Raji (cell line): ENCODE measurements around the gene ARID3C.

Experiments used
- POLR2A ChIP-seq: IDR thresholded peaks from 2 replicates; pipeline ENCODE4 v1.6.1; 2011; ENCODE audit warnings: low read depth, low read length, control low read depth; ENCODE audit not compliant: insufficient read depth

Gene ARID3C, protein sequence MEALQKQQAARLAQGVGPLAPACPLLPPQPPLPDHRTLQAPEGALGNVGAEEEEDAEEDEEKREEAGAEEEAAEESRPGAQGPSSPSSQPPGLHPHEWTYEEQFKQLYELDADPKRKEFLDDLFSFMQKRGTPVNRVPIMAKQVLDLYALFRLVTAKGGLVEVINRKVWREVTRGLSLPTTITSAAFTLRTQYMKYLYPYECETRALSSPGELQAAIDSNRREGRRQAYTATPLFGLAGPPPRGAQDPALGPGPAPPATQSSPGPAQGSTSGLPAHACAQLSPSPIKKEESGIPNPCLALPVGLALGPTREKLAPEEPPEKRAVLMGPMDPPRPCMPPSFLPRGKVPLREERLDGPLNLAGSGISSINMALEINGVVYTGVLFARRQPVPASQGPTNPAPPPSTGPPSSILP

DNA sequence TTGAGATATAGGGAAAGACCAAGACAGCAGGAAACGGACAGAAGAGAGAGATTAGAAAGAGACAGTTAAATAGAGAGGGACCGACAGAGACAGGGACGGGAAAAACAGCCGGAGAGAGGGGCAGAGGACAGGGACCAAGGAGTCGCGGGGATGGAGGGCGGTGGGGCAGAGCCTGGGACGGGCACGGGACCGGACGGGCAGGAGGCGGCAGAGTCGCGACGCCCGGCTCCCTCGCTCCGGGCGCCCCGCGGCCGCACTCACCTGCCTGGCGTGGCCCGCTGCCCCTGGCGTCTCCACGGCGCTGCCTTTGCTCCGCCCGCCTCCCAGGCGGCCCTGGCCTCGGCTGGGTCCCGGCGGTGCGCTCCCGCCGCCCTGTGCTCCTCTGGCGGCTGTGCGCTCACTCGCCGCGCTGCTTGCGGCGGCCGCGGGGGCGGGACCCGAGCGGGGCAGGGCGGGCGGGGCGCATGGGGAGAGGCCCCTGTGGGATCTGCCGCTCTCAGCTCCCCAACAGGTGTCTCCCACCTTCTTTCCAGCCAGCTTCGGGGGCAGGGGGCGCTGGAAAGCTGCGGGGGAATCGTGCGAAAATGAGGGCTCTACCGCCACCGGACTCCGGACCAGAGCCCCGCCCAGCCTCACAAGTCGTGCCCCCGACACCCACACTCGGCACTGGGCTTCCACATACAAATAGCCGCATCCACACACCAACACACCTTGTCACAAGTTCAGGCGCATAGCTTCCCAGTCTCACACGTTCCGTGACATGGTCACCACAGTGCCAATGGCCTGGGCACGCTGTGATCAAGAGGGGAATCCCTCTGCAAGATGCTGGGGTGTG, at the start of gene ARID3C:
ARID3C (minus strand) TSS at position 411 of the 835 bp plus-strand sequence. CDS start 1,052 bp downstream, outside the sequence.
- no peak for TF ChIP-seq POLR2A

DNA sequence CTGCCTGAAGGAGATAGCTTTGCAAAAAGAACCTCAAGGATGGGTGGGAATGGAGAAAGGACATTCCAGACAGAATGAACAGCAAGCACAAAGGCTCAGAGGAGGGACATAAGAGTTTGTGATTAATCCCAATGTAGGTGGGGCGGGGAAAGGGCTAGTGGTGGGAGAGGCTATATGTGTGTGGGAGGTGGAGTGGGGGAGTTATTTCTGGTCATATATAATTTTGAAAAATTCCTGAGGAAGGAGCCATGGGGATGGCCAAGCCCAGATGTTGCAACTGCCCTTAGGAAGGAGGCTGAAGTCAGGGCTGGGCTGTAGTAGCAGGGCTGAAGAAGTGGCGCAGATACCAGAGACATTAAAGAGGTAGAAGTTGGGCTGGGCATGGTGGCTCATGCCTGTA, 47.0 kb upstream of the ARID3C start:
- TF ChIP-seq POLR2A = no peak

DNA sequence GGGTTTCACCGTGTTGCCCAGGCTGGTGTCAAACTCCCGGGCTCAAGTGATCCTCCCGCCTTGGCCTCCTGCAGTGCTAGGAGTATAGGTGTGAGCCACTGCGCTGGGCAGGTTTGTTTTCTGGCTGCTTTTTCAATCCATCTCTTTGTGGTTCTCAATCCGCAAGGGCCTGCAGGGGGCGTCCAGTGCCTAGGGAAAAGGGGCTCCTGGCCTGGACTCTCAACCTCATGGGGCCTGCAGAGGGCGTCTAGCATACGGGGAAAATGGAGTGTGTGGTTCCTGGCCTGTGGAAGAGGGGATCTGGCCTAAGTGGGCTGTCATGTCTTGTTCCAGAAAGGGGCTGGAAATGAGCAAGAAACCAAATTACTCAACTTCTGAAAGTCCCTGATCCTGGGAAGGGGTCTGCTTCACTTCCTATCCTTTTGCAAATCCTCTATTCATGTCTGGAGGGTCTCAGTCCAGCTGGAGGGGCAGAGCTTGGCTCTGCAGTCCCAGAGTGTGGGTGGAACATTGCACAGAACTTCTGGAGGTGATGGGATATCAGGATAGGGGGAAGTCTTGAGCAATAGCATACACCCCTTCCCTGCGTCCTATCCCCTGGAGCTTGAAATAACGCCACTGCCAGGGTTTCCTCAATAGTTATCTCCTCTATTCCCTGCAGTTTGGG, 46.3 kb upstream of the ARID3C start:
- no peak for TF ChIP-seq POLR2A

DNA sequence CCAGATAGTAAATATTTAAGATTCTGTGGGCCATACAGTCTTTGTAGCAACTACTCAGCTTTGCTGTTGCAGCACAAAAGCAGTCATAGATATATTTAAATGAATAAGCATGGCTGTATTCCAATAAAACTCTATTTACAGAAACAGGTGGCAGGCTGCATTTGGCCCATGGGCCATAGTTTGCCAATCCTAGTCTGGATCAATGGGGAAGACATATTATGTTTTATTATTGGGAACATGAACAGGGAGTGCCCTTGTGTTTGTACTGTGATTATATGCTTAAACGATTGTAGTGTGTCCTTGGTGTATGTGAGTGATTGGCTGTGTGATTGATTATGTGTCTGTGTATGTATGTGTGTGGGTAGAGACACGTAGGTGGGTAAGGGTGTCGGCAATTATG, 45.6 kb upstream of the ARID3C start:
- no peak for TF ChIP-seq POLR2A

DNA sequence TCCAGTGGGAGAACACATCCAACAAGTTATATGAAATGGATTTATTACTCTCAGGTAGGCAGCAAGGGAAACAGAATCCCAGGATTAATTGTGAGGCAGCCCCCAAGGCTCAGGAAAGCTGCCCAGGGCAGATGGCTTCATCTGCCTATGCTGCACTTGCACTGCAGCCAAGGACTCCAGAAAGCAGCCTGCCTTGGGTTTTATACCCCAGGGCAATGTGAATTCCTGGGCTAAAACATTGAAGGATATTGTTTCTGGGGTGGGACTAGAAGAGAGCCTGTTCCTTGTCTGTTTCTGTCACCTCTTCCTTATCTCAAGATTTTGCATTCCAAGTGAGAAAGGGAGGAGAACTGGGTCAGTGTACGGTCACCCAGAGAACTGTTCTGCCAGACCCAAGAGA, 42.4 kb upstream of the ARID3C start:
- TF ChIP-seq POLR2A = no peak

DNA sequence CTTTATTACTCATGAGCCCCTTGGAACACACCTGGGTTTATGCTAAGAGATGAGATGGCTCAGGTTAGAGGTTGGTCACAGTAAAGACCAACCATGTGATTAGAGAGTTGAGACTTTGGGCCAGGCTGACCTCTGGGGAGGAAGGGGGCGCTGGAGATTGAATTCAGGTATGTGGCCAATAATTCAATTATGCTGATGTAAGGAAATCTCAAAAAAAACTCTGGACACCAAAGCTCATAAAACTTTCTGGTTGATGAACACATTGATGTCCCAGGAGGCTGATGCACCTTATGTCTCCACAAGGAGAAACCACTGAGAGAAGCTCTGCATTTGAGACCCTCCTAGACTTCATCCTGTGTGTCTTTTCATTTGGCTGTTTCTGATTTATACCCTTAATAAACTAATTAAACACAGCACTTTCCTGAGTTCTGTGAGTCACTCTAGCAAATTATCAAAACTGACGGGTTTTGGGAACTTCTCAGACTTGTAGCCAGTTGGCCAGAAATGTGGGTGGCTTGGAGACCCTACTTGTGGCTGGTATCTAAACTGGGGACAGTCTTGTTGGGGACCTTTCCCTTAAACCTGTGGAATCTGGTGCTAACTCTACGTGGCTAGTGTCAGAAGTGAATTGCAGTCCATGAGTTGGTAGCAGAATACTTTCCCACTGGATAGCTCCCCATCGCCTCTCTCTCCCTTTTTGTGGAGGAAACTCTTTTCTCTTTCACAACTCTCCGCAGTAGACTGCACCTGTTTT, 41.1 kb upstream of the ARID3C start:
- TF ChIP-seq POLR2A = no peak

DNA sequence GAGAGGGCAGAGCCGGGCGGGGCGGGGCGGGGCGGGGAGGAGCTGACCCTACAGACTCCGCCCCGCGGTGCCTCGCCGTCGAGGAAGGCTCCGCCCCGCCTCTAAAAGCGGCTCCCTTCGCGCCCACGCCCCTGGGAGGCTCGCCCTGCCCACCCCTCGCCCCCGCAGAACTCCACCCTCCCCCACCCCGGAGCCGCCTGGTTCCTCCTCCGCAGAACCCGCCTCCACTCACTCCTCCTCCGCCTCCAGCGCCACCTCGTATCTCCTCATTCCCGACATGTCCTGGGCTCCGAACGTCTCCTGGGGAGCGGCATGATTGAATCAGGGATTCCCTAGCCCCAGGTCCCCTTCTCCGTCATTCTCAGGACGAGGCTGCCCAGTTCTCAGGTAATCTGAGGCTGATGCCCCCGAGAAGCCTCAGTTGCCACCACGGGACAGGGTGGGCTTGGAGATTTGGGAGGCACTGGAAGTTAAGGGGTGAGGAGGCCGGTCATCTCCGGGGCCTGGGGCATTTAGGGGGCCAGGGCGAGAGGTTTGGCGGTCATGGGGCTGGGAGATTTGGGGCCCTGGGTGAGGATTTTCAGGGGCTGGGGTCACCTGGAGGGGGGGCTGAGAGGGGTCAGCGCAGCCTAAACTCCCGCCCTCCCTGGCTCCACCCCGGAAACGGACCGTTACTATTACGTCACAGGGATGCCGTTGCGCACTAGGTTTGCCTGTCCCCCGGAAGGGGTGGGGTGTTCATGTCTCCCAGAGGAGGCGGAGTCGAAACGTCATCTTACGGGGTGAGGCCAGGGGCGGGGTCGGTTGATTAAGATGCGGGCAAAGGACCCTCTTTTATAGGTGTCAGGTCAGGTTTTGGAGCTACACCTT, 36.8 kb upstream of the ARID3C start:
- TF ChIP-seq POLR2A = peak; percentile 52

DNA sequence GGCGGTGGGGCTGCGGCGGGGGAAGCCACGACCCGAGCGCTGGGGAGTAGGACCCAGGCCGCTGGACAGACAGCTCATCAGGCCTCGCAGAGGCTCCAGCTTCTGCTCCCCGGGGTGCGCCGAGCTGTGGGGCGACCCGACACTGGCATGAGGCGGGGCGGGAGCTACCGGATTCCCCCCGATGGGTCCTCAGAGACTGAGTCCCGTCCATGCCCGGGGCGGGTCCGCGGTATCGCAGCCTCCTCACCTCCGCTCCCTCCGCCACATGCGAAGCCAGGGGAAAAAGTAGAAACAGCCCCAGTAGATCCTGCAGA, 36.2 kb upstream of the ARID3C start:
- TF ChIP-seq POLR2A = no peak

DNA sequence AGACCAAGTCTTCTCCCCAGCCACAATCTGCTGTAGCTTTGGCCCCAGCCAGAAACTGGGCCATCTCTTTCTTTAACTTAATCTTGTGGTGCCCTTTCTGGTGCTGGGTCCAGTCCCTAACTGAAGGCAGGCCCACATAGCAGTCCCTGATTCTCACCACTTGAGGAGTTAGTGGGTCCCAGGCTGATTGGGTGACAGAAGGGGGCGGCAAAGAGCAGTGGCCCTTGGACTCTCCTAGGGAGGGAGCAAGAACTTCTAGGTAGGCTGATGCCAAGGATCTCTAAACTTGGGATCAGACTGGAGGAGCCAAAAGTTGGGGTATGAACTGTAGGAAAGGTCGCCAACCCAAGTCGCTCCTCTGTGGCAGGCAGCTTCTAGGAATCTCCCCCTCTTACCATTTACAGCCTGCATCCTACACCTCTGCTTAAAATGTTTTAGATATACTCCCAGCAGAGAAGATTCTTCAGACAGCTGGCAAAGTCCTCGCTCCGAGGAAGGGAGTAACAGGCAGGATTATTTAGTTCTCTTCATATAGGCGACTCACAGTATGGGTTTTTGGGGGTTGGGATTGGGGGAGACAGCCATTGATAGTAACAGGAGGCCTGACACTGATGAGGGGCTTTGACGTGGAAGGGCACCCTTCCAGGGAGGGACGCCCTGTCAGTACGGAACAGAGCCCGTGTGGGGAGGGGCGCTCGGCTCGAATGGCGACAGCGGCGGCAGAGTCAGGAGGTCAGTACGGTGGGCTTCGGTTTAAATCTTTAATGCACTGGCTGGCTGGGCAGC, 35.6 kb upstream of the ARID3C start:
- no peak for TF ChIP-seq POLR2A

DNA sequence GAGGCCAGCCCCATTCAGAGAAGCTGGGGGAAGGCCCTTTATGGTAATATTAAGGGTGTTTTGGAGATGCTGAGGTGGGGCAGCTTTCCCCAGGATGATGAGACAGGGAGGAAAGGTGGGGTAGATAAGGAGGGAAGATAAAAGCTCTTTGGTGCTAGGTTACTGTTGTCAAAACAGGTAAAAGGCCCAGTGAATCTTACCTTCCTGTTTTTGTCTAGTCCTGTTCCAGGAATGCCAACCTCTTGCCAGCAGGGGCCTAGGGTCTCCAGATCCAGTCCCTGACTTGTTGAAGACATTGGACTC, 34.4 kb upstream of the ARID3C start:
- TF ChIP-seq POLR2A = no peak

DNA sequence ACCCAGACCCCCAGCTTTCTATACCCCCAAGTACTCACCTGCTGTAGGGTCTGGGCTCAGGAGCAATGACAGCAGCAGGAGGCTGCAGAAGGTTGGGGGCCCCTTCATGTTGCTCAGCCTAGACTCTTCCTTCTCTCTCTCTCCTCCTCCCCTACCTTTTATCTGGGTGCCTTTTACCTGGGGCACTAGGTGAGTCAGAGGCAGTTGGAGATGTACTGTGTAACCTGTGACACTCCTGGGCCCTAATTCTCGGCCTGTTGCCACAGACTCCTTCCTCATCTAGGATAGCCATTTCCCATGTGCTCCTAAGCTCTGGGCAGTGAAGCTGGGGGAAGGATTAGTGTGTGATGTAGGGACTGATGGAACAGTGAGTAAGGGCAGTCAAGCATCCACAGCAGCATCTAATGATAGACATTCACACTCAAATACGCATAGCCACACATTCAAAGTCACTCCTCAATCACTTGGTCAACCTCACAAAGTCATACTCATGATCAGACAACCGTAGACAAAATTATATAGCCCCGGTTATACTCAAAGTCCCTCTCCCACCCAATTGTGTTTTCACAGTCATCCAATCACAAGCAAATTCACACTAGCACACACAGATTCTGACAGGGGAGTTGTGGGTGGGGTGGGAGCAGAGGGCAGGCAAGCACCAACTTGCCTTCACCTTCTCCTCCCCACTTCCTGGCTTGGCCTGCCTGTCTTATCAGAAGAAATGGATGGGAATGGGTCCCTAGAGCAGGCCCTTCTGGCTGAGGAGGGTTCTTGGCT, 33.8 kb upstream of the ARID3C start, which contains the start of gene CCL27:
CCL27 (minus strand) TSS at position 132 of the 777 bp plus-strand sequence; CDS start at position 108, 24 bp downstream.
- TF ChIP-seq POLR2A = no peak

DNA sequence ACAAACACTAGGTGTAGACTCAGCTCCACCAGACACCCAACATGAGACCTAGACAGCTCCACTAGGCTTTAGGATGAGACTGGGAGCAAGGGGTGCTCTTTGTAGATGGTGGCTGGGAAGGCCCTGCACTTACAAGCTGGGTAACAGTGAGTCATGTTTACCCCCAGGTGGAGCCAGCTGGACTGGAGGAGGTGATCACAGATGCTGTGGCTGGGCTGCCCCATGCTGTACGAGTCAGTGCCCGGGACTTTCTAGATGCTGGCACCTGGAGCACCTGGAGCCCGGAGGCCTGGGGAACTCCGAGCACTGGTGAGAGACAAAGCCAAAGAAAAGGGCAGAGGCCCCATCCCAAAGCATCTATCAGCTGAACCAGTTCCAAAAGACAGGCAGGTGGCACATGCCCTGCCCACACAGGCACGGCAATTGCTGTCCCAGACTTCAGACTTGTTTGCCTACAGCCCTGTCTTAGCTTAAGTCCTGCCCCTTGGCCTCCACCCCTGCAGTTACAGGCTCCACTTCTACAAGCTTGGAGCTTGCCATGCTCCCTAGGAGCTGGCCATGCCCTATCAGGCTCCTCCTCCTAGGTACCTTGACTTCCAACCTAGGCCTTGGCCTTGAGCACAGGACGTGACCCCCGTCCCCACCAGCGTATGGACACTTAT, 30.9 kb upstream of the ARID3C start:
- no peak for TF ChIP-seq POLR2A
